IMR-90 (cell line): ENCODE data around the gene SPEM1. TPM values are rescaled to one million over a fixed set of nuclear protein-coding genes. Genes with fewer than 3 reads are reported as not detected.

Source experiments
- ATAC-seq: fragments of 200-7000 bp; cut with Tn5 transposase; 2 replicates; pipeline ENCODE4 v1.9.1; 2020; ENCODE audit warnings: low read depth, mild to moderate bottlenecking, moderate library complexity
- BruUV-seq: library from RNA; stranded (reverse); fragments of 400-500 nt; replicated peaks from 2 replicates; lab custom pipeline; 2021; lab: Mats Ljungman, UMichigan
- CTCF ChIA-PET: fragments of 300-600 bp; formaldehyde crosslinking; extraction: SDS; loops from one replicate; lab custom pipeline; 2021; ENCODE audit warnings: antibody characterized with exemption; lab: Yijun Ruan, JAX
- POLR2A ChIA-PET: fragments of 300-600 bp; sonication (Branson Sonifier 250); formaldehyde crosslinking; loops from one replicate; lab custom pipeline; 2022; ENCODE audit warnings: antibody characterized with exemption; ENCODE audit not compliant: unreplicated experiment; lab: Charles Lee
- DNase-seq: peaks from one replicate; pipeline ENCODE4 v3.0.0; 2013
- H2AFZ ChIP-seq: replicated peaks from 2 replicates; pipeline ENCODE3; 2013; ENCODE audit warnings: low read length, mild to moderate bottlenecking; ENCODE audit not compliant: poor library complexity
- H2AK5ac ChIP-seq: 2 replicates; pipeline ENCODE4 v1.6.1; 2013; ENCODE audit warnings: low read depth, low read length, inconsistent platforms
- H2AK9ac ChIP-seq: replicated peaks from 2 replicates; pipeline ENCODE3; 2013; ENCODE audit warnings: mild to moderate bottlenecking, low read depth, low read length, moderate library complexity; ENCODE audit not compliant: poor library complexity
- H2BK120ac ChIP-seq: 2 replicates; pipeline ENCODE4 v1.6.1; 2013; ENCODE audit warnings: low read depth, low read length, inconsistent platforms
- H2BK15ac ChIP-seq: 3 replicates; pipeline ENCODE4 v1.6.1; 2013; ENCODE audit warnings: low read depth, low read length, inconsistent platforms
- H2BK20ac ChIP-seq: 2 replicates; pipeline ENCODE4 v1.6.1; 2013; ENCODE audit warnings: low read depth, mild to moderate bottlenecking, inconsistent platforms, low read length, moderate library complexity
- H2BK5ac ChIP-seq: 2 replicates; pipeline ENCODE4 v1.6.1; 2013; ENCODE audit warnings: mild to moderate bottlenecking, low read depth, low read length, inconsistent platforms; ENCODE audit not compliant: poor library complexity, severe bottlenecking
- H3K14ac ChIP-seq: replicated peaks from 2 replicates; pipeline ENCODE4 v1.6.1; 2013; ENCODE audit warnings: low read depth, low read length, inconsistent platforms
- H3K18ac ChIP-seq: 2 replicates; pipeline ENCODE4 v1.6.1; 2013; ENCODE audit warnings: low read depth, low read length, control low read depth
- H3K23ac ChIP-seq: 2 replicates; pipeline ENCODE4 v1.6.1; 2013; ENCODE audit warnings: low read depth, low read length, inconsistent platforms
- H3K27ac ChIP-seq: 2 replicates; pipeline ENCODE4 v1.5.1; 2013; ENCODE audit warnings: mild to moderate bottlenecking, control low read depth, low read length; ENCODE audit not compliant: insufficient read depth
- H3K27me3 ChIP-seq: 2 replicates; pipeline ENCODE4 v1.6.1; 2013; ENCODE audit warnings: low read length; ENCODE audit not compliant: control insufficient read depth, insufficient read depth
- H3K36me3 ChIP-seq: 2 replicates; pipeline ENCODE4 v1.6.1; 2013; ENCODE audit warnings: low read length, mixed read lengths; ENCODE audit not compliant: control insufficient read depth, insufficient read depth
- H3K4ac ChIP-seq: 2 replicates; pipeline ENCODE4 v1.6.1; 2013; ENCODE audit warnings: low read depth, low read length, inconsistent platforms
- H3K4me1 ChIP-seq: 2 replicates; pipeline ENCODE4 v1.6.1; 2013; ENCODE audit warnings: low read length, mixed read lengths; ENCODE audit not compliant: control insufficient read depth, insufficient read depth
- H3K4me2 ChIP-seq: 2 replicates; pipeline ENCODE4 v1.6.1; 2013; ENCODE audit warnings: low read depth, mild to moderate bottlenecking, control low read depth, low read length, moderate library complexity
- H3K4me3 ChIP-seq: 2 replicates; pipeline ENCODE4 v1.5.1; 2013; ENCODE audit warnings: low read depth, mild to moderate bottlenecking, control low read depth, low read length, moderate library complexity; ENCODE audit not compliant: insufficient read depth
- H3K56ac ChIP-seq: 2 replicates; pipeline ENCODE4 v1.6.1; 2013; ENCODE audit warnings: low read length, inconsistent platforms; ENCODE audit not compliant: insufficient read depth; ENCODE audit errors: extremely low read depth
- H3K79me1 ChIP-seq, 2 experiments: 2 replicates each; pipeline ENCODE4 v1.6.1; 2013; ENCODE audit warnings: low read length in 2 of 2, inconsistent platforms in 1 of 2, low read depth in 1 of 2
- H3K9ac ChIP-seq: 2 replicates; pipeline ENCODE4 v1.6.1; 2013; ENCODE audit warnings: low read depth, low read length, control low read depth
- H3K9me1 ChIP-seq: 2 replicates; pipeline ENCODE4 v1.6.1; 2013; ENCODE audit warnings: low read length, inconsistent platforms; ENCODE audit not compliant: insufficient read depth
- H3K9me3 ChIP-seq: 2 replicates; pipeline ENCODE4 v1.6.1; 2013; ENCODE audit warnings: low read length; ENCODE audit not compliant: control insufficient read depth, insufficient read depth
- H4K20me1 ChIP-seq: 2 replicates; pipeline ENCODE4 v1.6.1; 2013; ENCODE audit warnings: low read length, inconsistent platforms; ENCODE audit not compliant: insufficient read depth
- H4K5ac ChIP-seq: 2 replicates; pipeline ENCODE4 v1.6.1; 2013; ENCODE audit warnings: mild to moderate bottlenecking, low read depth, low read length, control low read depth
- H4K8ac ChIP-seq, 2 experiments: 2 replicates each; pipeline ENCODE4 v1.6.1; 2013; ENCODE audit warnings: low read depth in 2 of 2, low read length in 2 of 2, control low read depth in 1 of 2, inconsistent platforms in 1 of 2
- H4K91ac ChIP-seq: 2 replicates; pipeline ENCODE4 v1.6.1; 2013; ENCODE audit warnings: low read depth, low read length, inconsistent platforms; ENCODE audit not compliant: insufficient read depth
- CEBPB ChIP-seq: IDR thresholded peaks from 2 replicates; pipeline ENCODE4 v1.6.1; 2012; ENCODE audit warnings: low read depth, low read length, improper control_type of control experiment
- CHD1 ChIP-seq: IDR thresholded peaks from 2 replicates; pipeline ENCODE4 v1.6.1; 2012; ENCODE audit warnings: low read depth, low read length, improper control_type of control experiment
- MAZ ChIP-seq: IDR thresholded peaks from 2 replicates; pipeline ENCODE4 v1.6.1; 2012; ENCODE audit warnings: low read depth, mild to moderate bottlenecking, low read length, improper control_type of control experiment, moderate library complexity, borderline replicate concordance
- NFE2L2 ChIP-seq: fragments of 150-350 bp; IDR thresholded peaks from 2 replicates; pipeline ENCODE4 v1.6.1; 2016; ENCODE audit warnings: low read depth, mild to moderate bottlenecking, low read length
- POLR2A ChIP-seq: IDR thresholded peaks from 2 replicates; pipeline ENCODE4 v1.6.1; 2012; ENCODE audit warnings: mild to moderate bottlenecking, low read depth, low read length
- RAD21 ChIP-seq: IDR thresholded peaks from 2 replicates; pipeline ENCODE4 v1.6.1; 2012; ENCODE audit warnings: low read length, improper control_type of control experiment
- RFX5 ChIP-seq: IDR thresholded peaks from 2 replicates; pipeline ENCODE4 v1.8.0; 2012; ENCODE audit warnings: low read depth, mild to moderate bottlenecking, low read length, moderate library complexity
- SMC3 ChIP-seq: fragments of 150-350 bp; IDR thresholded peaks from 2 replicates; pipeline ENCODE4 v1.6.1; 2016; ENCODE audit warnings: low read depth, mild to moderate bottlenecking, antibody characterized with exemption, low read length, moderate library complexity
- WGBS, 2 experiments: methylation state at CpG; one replicate each; pipeline versions ENCODE4 v1.1.5 to v1.1.7; 2013; ENCODE audit warnings: missing lambda C conversion rate in 2 of 2; ENCODE audit not compliant: insufficient read length in 1 of 2; ENCODE audit errors: extremely low coverage in 2 of 2; 5-methylcytosine and 5-hydroxymethylcytosine counted together
- dilution Hi-C: fragments of 300-500 bp; cut with HindIII; formaldehyde crosslinking; loops from one replicate; pipeline ENCODE4 v1.14.3; 2018; ENCODE audit warnings: low sequenced_read_pairs; ENCODE audit not compliant: unreplicated experiment
- in situ Hi-C: fragments of 300-500 bp; cut with MboI; formaldehyde crosslinking; loops from 3 replicates; pipeline ENCODE4 v1.14.3; 2019; ENCODE audit warnings: low sequenced_read_pairs, inconsistent platforms, mixed read lengths
- intact Hi-C: fragments of 100-400 bp; cut with micrococcal nuclease; formaldehyde crosslinking; loops from 2 replicates; pipeline ENCODE4 v1.10.0; 2022
- polyA plus RNA-seq, 3 experiments: library from polyadenylated mRNA; depleted of rRNA; stranded (reverse); fragments of >200 nt; gene quantifications; 2 replicates each; pipeline ENCODE4 v1.2.3, GENCODE V29; 2012; ENCODE audit warnings: low replicate concordance in 1 of 3
- total RNA-seq: library from RNA; depleted of rRNA; stranded (reverse); fragments of >200 nt; gene quantifications from 2 replicates; pipeline ENCODE4 v1.2.3, GENCODE V29; 2012
- TF ChIP-seq, protein P1 (sequence below): fragments of 150-350 bp; IDR thresholded peaks from 2 replicates; pipeline ENCODE4 v1.6.1; 2016; ENCODE audit warnings: low read depth, mild to moderate bottlenecking, low read length, moderate library complexity, borderline replicate concordance
- TF ChIP-seq, protein P2 (sequence below): conservative IDR thresholded peaks from 2 replicates; pipeline ENCODE4 v1.5.1; 2012; ENCODE audit warnings: mild to moderate bottlenecking, low read depth, low read length, improper control_type of control experiment

The SPEM1 gene
- total and polyA plus RNA-seq, 2 of the 4 experiments (the other 2 are of a cell fraction), result not detected

GRCh38 chr17:7410634-7411426 lies 9.3 kb upstream of the SPEM1 start:
- BruUV-seq, result no TSS peak

More at GRCh38 chr17:7410634-7411426, 9.3 kb upstream of the SPEM1 start:
- no peak overlapping the region for H3K23ac ChIP-seq
- POLR2A ChIA-PET, result no interaction called here
- peaks cover 8% of the 10 kb centered on the region for H3K4me1 ChIP-seq
- peak overlapping the region; percentile 24 for H2AK9ac ChIP-seq
- CTCF ChIA-PET, result no interaction called here
- no peak overlapping the region for H3K4me3 ChIP-seq
- ATAC-seq (no peak), DNase-seq (no peak)
- no peak overlapping the region for H3K4ac ChIP-seq
- no peak overlapping the region for H3K56ac ChIP-seq
- TF ChIP-seq, protein P1, sequence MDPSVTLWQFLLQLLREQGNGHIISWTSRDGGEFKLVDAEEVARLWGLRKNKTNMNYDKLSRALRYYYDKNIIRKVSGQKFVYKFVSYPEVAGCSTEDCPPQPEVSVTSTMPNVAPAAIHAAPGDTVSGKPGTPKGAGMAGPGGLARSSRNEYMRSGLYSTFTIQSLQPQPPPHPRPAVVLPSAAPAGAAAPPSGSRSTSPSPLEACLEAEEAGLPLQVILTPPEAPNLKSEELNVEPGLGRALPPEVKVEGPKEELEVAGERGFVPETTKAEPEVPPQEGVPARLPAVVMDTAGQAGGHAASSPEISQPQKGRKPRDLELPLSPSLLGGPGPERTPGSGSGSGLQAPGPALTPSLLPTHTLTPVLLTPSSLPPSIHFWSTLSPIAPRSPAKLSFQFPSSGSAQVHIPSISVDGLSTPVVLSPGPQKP, result no peak
- TF ChIP-seq NFE2L2, result no peak
- TF ChIP-seq CEBPB, result no peak
- no peak for TF ChIP-seq SMC3
- TF ChIP-seq POLR2A, result no peak
- no peak for TF ChIP-seq RFX5
- TF ChIP-seq MAZ, result no peak
- no peak for TF ChIP-seq CHD1
- TF ChIP-seq RAD21, result no peak
- TF ChIP-seq, protein P2, sequence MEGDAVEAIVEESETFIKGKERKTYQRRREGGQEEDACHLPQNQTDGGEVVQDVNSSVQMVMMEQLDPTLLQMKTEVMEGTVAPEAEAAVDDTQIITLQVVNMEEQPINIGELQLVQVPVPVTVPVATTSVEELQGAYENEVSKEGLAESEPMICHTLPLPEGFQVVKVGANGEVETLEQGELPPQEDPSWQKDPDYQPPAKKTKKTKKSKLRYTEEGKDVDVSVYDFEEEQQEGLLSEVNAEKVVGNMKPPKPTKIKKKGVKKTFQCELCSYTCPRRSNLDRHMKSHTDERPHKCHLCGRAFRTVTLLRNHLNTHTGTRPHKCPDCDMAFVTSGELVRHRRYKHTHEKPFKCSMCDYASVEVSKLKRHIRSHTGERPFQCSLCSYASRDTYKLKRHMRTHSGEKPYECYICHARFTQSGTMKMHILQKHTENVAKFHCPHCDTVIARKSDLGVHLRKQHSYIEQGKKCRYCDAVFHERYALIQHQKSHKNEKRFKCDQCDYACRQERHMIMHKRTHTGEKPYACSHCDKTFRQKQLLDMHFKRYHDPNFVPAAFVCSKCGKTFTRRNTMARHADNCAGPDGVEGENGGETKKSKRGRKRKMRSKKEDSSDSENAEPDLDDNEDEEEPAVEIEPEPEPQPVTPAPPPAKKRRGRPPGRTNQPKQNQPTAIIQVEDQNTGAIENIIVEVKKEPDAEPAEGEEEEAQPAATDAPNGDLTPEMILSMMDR, result no peak
- no peak overlapping the region for H2BK5ac ChIP-seq
- H2AFZ ChIP-seq, result peak overlapping the region; percentile 21
- no peaks in the 10 kb centered on the region for H3K9me3 ChIP-seq
- H3K9ac ChIP-seq, result no peak overlapping the region
- H2BK15ac ChIP-seq, result no peak overlapping the region
- 92% methylated on average over 18 of the region's 25 CpGs; no CpG with 5 or more reads in 1 of the 2 experiments for WGBS, 2 experiments
- dilution Hi-C loops, result no loop called here
- peaks cover 11% of the 10 kb centered on the region for H4K20me1 ChIP-seq
- no peak overlapping the region for H2BK120ac ChIP-seq
- no peaks in the 10 kb centered on the region for H3K27me3 ChIP-seq
- intact Hi-C loops, result no loop called here
- no peak overlapping the region for H2BK20ac ChIP-seq
- H3K9me1 ChIP-seq, result peaks cover 7% of the 10 kb centered on the region; the same call in 1 of the 2 replicates
- no peak overlapping the region for H3K4me2 ChIP-seq
- no peak overlapping the region for H4K91ac ChIP-seq
- H3K27ac ChIP-seq, result no peak overlapping the region
- peaks cover 40% of the 10 kb centered on the region for H3K36me3 ChIP-seq
- H3K79me1 ChIP-seq, result peaks cover 0 to 23% of the 10 kb centered on the region in 2 experiments; a peak in 3 of 4 replicates
- in situ Hi-C loops, result no loop called here
- H3K18ac ChIP-seq, result no peak overlapping the region
- no peak overlapping the region for H4K5ac ChIP-seq
- no peak overlapping the region for H3K14ac ChIP-seq
- H2AK5ac ChIP-seq, result no peak overlapping the region
- H4K8ac ChIP-seq, result no peak overlapping the region
